GM19351 (cell line): ENCODE results near the gene IP6K2.

Experiments used
- ATAC-seq: cut with Tn5 transposase; IDR thresholded peaks from one replicate; pipeline ENCODE4 v1.9.1; 2021; ENCODE audit warnings: mild to moderate bottlenecking, moderate library complexity; ENCODE audit not compliant: unreplicated experiment

IP6K2 gene

DNA sequence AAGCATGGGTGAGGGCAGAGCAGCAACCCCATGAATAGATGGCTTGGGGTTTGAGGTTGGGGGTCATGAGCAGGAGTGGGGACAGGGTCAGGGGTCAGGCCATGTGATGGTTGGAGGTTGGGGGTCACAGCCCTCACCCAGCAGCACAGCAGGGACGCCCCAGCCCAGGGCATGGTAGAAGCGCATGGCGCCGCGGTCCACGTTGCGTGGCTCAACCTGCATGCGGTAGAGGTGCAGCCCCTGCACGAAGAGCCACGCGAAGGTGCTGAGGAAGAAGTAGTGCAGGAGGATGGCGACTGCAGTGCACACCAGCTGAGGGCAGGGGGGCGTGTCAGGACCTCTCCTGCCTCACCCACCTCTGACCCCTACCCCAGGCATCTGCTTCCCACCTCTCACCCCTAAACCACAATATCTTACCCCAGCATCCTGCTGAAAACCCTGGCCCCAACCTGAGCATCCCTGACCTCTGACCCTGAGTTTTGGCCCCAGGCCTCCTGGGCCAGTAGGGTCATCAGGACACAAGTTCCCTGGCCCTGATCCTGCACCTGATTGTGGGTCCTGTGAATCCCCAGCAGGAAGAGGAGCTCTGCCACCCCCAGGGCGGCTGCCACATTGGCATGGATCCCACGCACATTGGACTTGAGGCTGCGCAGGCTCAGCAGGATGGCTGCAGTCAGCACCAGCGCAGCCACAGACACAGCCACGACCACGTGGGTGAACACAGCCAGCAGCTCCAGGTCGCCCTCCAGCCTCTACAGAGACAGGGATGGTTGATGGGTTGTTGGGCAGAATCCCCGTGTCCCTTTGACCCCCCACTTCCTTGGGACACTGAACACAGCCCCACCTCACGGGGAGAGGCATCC is 71.9 kb downstream of the IP6K2 start:
- ATAC-seq, result no peak

DNA sequence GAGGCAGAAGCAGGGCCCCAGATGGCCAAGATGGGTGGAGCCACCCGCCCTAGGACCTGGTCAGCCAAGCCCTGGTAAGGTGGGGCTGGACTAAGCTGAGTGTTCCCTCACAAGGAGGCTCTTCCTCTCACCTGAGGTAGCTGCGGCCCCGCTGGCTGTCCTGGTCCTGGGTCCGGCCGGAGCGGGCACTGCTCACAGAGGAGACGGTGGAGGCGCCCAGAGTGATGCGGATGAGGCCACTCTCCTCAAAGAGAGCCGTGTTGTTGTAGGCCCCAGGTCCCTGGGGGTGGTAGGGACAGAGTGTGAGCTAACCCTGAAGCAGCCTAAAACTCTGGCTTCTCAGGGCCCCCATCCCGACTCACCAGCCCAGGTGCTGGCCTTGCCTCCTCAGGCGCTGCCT is 74.4 kb downstream of the IP6K2 start:
- ATAC-seq, result no peak

DNA sequence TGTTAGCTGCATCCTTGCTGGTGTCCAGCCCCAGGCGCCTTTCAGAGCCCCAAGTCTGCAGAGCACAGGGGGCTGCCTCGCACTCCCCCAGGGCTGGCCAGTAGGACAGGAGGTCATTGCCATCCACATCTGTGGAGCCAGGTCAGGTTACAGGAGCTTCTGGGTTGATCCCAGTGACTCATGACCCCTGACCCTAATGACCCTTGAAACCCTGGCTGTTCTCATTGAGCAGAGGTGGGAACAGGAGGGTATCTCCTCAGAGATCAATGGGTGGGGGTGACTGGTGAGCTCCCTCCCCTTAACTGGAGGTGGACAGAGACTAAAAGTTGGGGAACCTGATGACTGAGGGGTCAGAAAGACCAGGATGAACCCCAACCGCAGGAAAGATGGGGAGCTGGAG is 75.6 kb downstream of the IP6K2 start:
- ATAC-seq, result no peak

DNA sequence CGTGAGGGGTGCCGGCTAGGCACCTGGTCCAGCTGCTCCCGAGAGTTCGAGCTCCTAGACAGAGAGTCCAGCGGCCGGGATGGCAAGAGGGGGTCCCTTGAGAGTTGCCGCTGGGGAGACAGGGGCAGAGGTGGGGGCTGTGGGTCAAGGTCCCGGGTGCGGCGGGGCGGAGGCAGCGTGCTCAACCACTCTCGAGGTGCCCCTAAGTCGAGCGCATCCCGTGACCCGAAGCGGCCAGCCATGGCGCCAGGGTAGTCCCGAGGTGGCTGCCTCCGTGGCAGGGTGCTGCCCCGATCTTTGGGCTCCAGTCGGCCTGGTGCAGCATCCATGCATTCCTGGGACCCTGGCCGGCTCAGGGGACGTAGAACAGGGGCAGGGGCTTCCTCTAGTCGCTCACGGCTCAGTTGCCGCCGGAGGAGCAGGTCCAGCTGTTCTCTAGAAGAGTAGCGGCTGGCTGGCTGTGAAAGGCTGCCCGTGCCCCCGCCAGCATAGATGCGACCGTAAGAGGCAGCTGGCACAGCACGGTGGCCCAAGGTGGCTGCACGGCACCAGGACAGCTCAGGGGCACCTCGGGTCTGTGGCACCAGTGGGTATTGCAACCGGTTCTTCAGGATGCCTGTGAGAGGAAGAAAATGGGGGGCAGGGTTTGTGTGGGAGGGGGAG is 76.9 kb downstream of the IP6K2 start:
- no peak for ATAC-seq
